Esophagus (tissue), 2 donors: ENCODE data around the gene RDH14. TPM values are rescaled to one million over a fixed set of nuclear protein-coding genes. Genes with fewer than 3 reads are reported as not detected.

ENCODE experiments used
- H3K27ac ChIP-seq, 2 donors: one replicate each; pipeline ENCODE4 v1.5.1; 2013; ENCODE audit warnings: low read depth in 2 of 2, mild to moderate bottlenecking in 2 of 2, inconsistent platforms in 1 of 2, low read length in 1 of 2, moderate library complexity in 1 of 2
- H3K27me3 ChIP-seq, 2 donors: one replicate each; pipeline ENCODE4 v1.6.1; 2013; ENCODE audit warnings: low read length in 2 of 2, control low read depth in 1 of 2, mild to moderate bottlenecking in 1 of 2; ENCODE audit not compliant: insufficient read depth in 2 of 2, control insufficient read depth in 1 of 2
- H3K36me3 ChIP-seq, 2 donors: one replicate each; pipeline ENCODE4 v1.6.1; 2013; ENCODE audit warnings: low read length in 1 of 2; ENCODE audit not compliant: control insufficient read depth in 2 of 2, insufficient read depth in 2 of 2
- H3K4me1 ChIP-seq, 2 donors: one replicate each; pipeline ENCODE4 v1.6.1; 2013; ENCODE audit warnings: low read length in 1 of 2; ENCODE audit not compliant: control insufficient read depth in 2 of 2, insufficient read depth in 2 of 2
- H3K4me3 ChIP-seq, 2 donors: one replicate each; pipeline ENCODE4 v1.5.1; 2013; ENCODE audit warnings: low read length in 2 of 2, mild to moderate bottlenecking in 2 of 2, low read depth in 1 of 2, moderate library complexity in 1 of 2
- H3K9me3 ChIP-seq, 2 donors: one replicate each; pipeline ENCODE4 v1.6.1; 2013; ENCODE audit warnings: mild to moderate bottlenecking in 2 of 2, low read depth in 1 of 2, low read length in 1 of 2, moderate library complexity in 1 of 2; ENCODE audit not compliant: control insufficient read depth in 2 of 2, insufficient read depth in 1 of 2
- WGBS, 2 donors: extraction: QIAGEN DNeasy Blood & Tissue Kit; methylation state at CpG; one replicate each; pipeline ENCODE4 v1.1.7; 2013; 5-methylcytosine and 5-hydroxymethylcytosine counted together
- polyA plus RNA-seq, 2 donors: library from polyadenylated mRNA; stranded (reverse); fragments of 200-250 nt; gene quantifications; one replicate each; pipeline ENCODE4 v1.2.3, GENCODE V29; 2013
- donor health status: healthy with polysubstance abuse.
- donor health status: Bipolar disorder and iron deficiency.

Gene RDH14
- polyA plus RNA-seq, 2 donors, result 11.8 to 14.3 TPM

GRCh38 chr2:18597618-18598017 is 37.2 kb upstream of the RDH14 start:
- H3K27ac ChIP-seq, result no peak overlapping the region
- 75 to 79% methylated on average over 5 of the region's 5 CpGs for WGBS, 2 donors
- no peak overlapping the region for H3K4me3 ChIP-seq
- no peaks in the 10 kb centered on the region for H3K4me1 ChIP-seq
- H3K27me3 ChIP-seq, result no peaks in the 10 kb centered on the region
- H3K9me3 ChIP-seq, result no peaks in the 10 kb centered on the region
- H3K36me3 ChIP-seq, result no peaks in the 10 kb centered on the region

DNA sequence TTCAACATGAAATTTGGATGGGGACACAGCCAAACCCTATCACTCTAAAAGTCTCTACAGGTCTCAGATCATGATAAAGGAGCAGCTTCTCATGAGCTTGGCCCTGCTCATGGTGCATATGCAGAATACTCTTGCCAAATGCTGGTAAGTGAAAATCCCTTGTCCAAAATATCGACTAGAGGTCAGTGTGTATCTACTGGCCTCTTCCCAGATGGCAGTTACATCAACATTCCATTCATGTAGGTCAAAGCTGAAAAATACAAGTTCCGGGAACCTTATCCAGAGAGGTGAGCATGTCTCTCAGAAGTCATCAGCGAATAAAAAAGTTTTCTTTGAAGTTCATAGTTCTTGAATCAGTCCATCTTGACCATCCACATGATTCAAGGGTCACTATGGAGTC is 36.5 kb upstream of the RDH14 start:
- H3K4me1 ChIP-seq, result no peaks in the 10 kb centered on the region
- H3K4me3 ChIP-seq, result no peak overlapping the region
- H3K27ac ChIP-seq, result no peak overlapping the region
- no peaks in the 10 kb centered on the region for H3K27me3 ChIP-seq
- no peaks in the 10 kb centered on the region for H3K9me3 ChIP-seq
- 88 to 90% methylated on average over 3 of the region's 3 CpGs for WGBS, 2 donors
- H3K36me3 ChIP-seq, result no peaks in the 10 kb centered on the region

DNA sequence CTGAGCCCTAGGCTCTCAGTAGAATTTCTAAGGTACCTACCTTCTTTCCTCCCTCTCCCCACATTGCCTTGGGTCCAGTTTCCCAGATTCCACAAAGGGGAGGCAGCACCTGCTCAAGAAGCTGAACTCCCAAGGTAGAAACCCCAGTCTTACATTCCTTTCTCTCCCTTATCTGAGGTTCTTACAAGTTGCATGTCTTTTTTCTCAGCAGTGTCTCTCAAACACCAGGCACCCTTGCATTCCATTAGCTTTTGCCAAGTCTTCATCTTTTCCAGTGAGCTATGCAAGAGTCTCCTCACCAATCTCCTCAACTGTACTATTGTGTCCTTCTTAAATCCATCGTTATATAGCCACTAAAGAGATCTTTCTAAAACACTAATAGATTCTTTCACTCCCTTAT is 33.0 kb upstream of the RDH14 start:
- Histone ChIP-seq H3K36me3 (no peaks in the 10 kb centered on the region), H3K27me3 (no peaks in the 10 kb centered on the region), H3K9me3 (no peaks in the 10 kb centered on the region), H3K4me3 (no peak overlapping the region), H3K27ac (no peak overlapping the region), H3K4me1 (no peaks in the 10 kb centered on the region)
- 81 to 97% methylated on average over 1 of the region's 1 CpG for WGBS, 2 donors

DNA sequence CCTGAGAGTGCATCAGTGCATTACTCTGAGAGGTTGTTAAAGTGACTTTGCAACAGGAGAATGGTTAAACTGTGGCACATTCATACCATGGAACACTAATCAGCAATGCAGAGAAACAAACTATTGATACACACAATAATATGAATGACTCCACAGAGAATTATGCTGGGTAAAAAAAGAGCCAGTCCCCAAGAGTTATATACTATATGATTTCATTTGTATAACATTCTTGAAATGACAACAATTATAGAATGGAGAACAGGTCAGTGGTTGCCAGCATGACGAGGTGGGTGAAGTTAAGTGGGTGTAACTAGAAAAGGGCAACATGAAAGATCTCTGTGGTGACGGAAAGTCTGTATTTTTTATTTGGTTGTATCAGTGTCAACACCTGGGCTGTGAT is 31.9 kb upstream of the RDH14 start:
- H3K9me3 ChIP-seq, result no peaks in the 10 kb centered on the region
- WGBS, 2 donors, result 91 to 98% methylated on average over 2 of the region's 2 CpGs
- no peaks in the 10 kb centered on the region for H3K36me3 ChIP-seq
- no peaks in the 10 kb centered on the region for H3K27me3 ChIP-seq
- H3K27ac ChIP-seq, result no peak overlapping the region
- H3K4me1 ChIP-seq, result no peaks in the 10 kb centered on the region
- H3K4me3 ChIP-seq, result no peak overlapping the region

- H3K9me3 ChIP-seq, result peaks cover 4 to 7% of the 10 kb centered on the region in 2 donors
- H3K4me1 ChIP-seq, result no peaks in the 10 kb centered on the region
Observed at GRCh38 chr2:18589354-18589753, 28.9 kb upstream of the RDH14 start, which contains the start of gene NT5C1B. Gene NT5C1B (minus strand): TSS chr2:18589569. CDS start chr2:18589468, 101 bp downstream.

GRCh38 chr2:18588802-18589201 is 28.3 kb upstream of the RDH14 start:
- Histone ChIP-seq H3K9me3 (peaks cover 6 to 13% of the 10 kb centered on the region in 2 donors), H3K36me3 (no peaks in the 10 kb centered on the region), H3K27ac (no peak overlapping the region), H3K4me1 (no peaks in the 10 kb centered on the region), H3K4me3 (no peak overlapping the region), H3K27me3 (no peaks in the 10 kb centered on the region)
- WGBS, 2 donors, result 97 to 100% methylated on average over 1 of the region's 1 CpG

More at GRCh38 chr2:18589354-18589753, 28.9 kb upstream of the RDH14 start, which contains the start of gene NT5C1B:
- H3K36me3 ChIP-seq, result no peaks in the 10 kb centered on the region
- H3K27me3 ChIP-seq, result no peaks in the 10 kb centered on the region
- H3K27ac ChIP-seq, result no peak within 1 kb of the TSS
- no peak within 1 kb of the TSS for H3K4me3 ChIP-seq
- WGBS, 2 donors, result 81 to 99% methylated on average over 1 of the region's 1 CpG

DNA sequence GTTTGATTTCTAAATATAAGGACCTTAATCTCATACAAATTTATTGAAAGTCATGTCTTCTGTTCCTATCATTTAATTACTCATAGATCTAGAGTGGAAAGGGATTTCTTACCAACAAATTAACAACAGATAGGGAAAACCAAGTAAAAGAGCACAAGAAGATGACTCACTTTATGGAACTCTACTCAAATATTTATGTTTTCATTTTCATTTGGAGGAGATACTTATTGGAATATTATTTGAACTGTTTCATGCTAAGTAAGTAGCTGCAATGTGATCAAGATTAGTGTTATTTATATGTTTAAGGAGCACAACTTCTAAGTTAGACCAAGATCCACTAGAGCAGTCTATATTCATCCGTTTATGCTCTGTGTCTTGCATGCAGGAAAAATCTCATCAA is 27.6 kb upstream of the RDH14 start:
- WGBS, 2 donors, result 87 to 94% methylated on average over 1 of the region's 1 CpG
- H3K4me3 ChIP-seq, result no peak overlapping the region
- no peaks in the 10 kb centered on the region for H3K4me1 ChIP-seq
- no peak overlapping the region for H3K27ac ChIP-seq
- H3K9me3 ChIP-seq, result peaks cover 6 to 14% of the 10 kb centered on the region in 2 donors
- no peaks in the 10 kb centered on the region for H3K27me3 ChIP-seq
- H3K36me3 ChIP-seq, result no peaks in the 10 kb centered on the region

DNA sequence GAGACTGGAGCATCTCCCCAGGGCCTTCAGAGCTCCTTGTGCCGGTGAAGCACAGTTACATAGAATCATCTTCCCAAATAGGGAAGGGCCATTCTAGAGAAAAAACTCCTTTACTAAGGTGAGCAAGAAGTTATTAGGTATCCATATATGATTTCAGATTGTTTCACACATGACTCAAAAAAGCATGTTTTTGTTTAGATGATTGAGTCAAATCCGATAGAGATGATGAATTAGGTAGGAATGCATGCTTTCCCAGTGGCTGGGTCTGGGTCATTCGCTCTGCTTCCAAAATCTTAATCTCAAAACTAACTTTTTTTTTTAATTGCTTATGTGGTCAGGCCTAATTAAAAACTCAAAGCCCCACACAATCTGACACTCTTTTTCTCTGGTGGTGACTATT is 25.1 kb upstream of the RDH14 start:
- Histone ChIP-seq H3K27me3 (no peaks in the 10 kb centered on the region), H3K4me3 (no peak overlapping the region), H3K27ac (no peak overlapping the region), H3K4me1 (no peaks in the 10 kb centered on the region), H3K36me3 (no peaks in the 10 kb centered on the region), H3K9me3 (peaks cover 6 to 14% of the 10 kb centered on the region in 2 donors)
- 91% methylated on average over 3 of the region's 3 CpGs for WGBS, 2 donors

DNA sequence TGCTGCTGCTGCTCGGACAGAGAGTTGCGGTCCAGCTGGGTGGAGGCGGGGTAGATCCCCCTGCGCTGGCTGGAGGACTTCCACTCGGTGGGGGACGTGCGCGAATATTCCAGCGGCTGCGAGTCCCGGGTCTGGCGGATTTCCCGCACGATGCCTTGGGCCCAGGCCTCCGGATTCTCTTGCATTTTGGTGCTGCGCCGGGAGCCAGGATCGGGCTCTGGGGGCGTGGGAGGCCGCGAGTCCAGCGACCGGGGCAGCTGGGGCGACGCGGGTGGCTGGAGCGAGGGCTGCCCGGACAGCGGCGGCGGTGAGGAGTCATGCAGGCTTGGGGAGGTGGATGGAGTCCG is 24.1 kb upstream of the RDH14 start:
- Histone ChIP-seq H3K4me3 (no peak overlapping the region), H3K9me3 (peaks cover 6 to 14% of the 10 kb centered on the region in 2 donors), H3K4me1 (no peaks in the 10 kb centered on the region), H3K27ac (no peak overlapping the region), H3K27me3 (no peaks in the 10 kb centered on the region), H3K36me3 (no peaks in the 10 kb centered on the region)
- WGBS, 2 donors, result 86 to 92% methylated on average over 32 of the region's 32 CpGs

DNA sequence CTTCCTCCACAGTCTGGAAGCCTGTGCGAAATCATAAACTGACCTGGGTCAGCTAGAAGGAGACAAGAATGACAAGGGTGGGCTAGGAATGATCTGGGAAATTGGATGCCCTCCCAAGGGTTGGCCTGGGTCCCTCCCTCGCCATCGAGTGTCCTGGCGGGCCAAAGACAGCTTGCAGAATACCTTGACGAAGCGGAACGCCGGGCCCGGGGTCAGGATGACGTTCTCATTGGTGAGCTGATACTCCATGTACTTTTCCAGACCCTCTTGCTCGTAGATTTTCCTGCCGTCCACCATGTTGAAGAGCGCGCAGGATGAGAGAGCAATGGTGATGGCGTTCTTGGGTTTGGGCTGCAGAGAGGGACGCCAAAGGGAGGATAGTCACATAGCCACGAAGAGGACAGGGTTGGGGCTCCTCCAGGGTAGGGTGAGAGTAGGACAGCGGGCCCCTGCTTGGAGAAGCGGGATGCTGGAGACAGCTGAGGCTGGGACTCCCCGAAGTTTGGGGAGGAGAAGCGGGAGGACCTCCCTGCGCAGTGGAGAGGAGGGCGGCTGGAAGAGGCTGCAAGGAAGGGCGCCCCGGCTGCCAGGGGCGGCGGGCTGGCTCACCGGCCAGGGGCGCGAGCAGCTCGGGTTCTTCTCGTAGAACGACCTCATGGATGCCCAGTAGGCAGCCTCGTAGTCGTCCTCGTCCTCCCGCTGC is 23.6 kb upstream of the RDH14 start:
- no peak overlapping the region for H3K4me3 ChIP-seq
- no peaks in the 10 kb centered on the region for H3K4me1 ChIP-seq
- H3K9me3 ChIP-seq, result peaks cover 6 to 14% of the 10 kb centered on the region in 2 donors
- no peak overlapping the region for H3K27ac ChIP-seq
- no peaks in the 10 kb centered on the region for H3K27me3 ChIP-seq
- WGBS, 2 donors, result 90 to 95% methylated on average over 37 of the region's 37 CpGs
- no peaks in the 10 kb centered on the region for H3K36me3 ChIP-seq
